NT2/D1 (cell line): ENCODE results near the gene GMPR2.

Experiments
- SUZ12 ChIP-seq: IDR thresholded peaks from 2 replicates; pipeline ENCODE4 v1.6.1; 2011; ENCODE audit not compliant: insufficient read length, insufficient read depth; ENCODE audit errors: extremely low read depth
- YY1 ChIP-seq: IDR thresholded peaks from 2 replicates; pipeline ENCODE4 v1.6.1; 2011; ENCODE audit not compliant: insufficient read length, insufficient read depth

DNA sequence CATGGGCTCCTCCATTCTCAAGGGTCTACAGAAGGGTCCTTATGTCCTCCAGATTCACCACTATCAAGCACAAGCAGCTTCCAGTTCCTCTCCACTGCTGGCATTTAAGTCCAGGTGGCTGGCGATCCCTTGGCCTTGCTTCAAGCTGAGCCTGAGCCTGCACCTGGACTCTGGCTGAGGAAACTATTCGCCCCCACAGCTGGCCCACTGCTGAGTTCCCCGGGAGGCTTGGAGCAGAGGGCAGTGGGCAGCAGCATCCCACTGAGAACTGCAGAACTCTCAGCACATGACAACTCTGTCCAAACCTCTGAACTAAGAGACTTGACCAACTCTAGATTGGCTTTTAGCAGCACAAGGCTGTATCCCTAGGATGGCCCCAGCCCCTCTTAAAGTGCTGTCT is 50.0 kb downstream of the GMPR2 start:
- TF ChIP-seq YY1 (no peak), SUZ12 (no peak)
